Kidney (tissue), 14 donors: ENCODE measurements around the gene PHACTR1. TPM values are rescaled to one million over a fixed set of nuclear protein-coding genes. Genes with fewer than 3 reads are reported as not detected.

Experiments used
- DNase-seq, 5 donors: peaks; one replicate each; pipeline ENCODE4 v3.0.0-alpha.2; 2013 to 2020
- FAIRE-seq: peaks from 2 replicates; lab custom pipeline; 2012; peaks lifted over from hg19 to GRCh38; lab: Jason Lieb, UNC
- H3K27ac ChIP-seq, 2 donors: one replicate each; pipeline ENCODE4 v1.7.0; 2013; ENCODE audit warnings: low read depth in 2 of 2, low read length in 2 of 2, inconsistent platforms in 1 of 2
- H3K27me3 ChIP-seq: one replicate; pipeline ENCODE4 v1.7.1; 2013; ENCODE audit warnings: low read length, inconsistent platforms; ENCODE audit not compliant: control insufficient read depth, insufficient read depth
- H3K36me3 ChIP-seq, 3 donors: one replicate each; pipeline versions ENCODE4 v1.7.0 to v1.7.1; 2013; ENCODE audit warnings: low read length in 3 of 3, control low read depth in 1 of 3, inconsistent platforms in 1 of 3; ENCODE audit not compliant: insufficient read depth in 3 of 3, control insufficient read depth in 2 of 3
- H3K4me1 ChIP-seq, 3 donors: one replicate each; pipeline versions ENCODE4 v1.7.0 to v1.7.1; 2013; ENCODE audit warnings: low read length in 3 of 3, inconsistent platforms in 1 of 3, low read depth in 1 of 3; ENCODE audit not compliant: control insufficient read depth in 2 of 3, insufficient read depth in 2 of 3
- H3K4me3 ChIP-seq, 3 donors: one replicate each; pipeline versions ENCODE4 v1.7.0 to v1.8.1; 2013; ENCODE audit warnings: low read length in 3 of 3, control low read depth in 1 of 3, inconsistent platforms in 1 of 3
- H3K9ac ChIP-seq, 3 donors: one replicate each; pipeline versions ENCODE4 v1.7.0 to v1.7.1; 2013; ENCODE audit warnings: low read length in 3 of 3, control low read depth in 1 of 3, inconsistent platforms in 1 of 3
- H3K9me3 ChIP-seq, 3 donors: one replicate each; pipeline versions ENCODE4 v1.7.0 to v1.7.1; 2013; ENCODE audit warnings: low read length in 3 of 3, control low read depth in 1 of 3, inconsistent platforms in 1 of 3; ENCODE audit not compliant: control insufficient read depth in 2 of 3, insufficient read depth in 1 of 3
- intact Hi-C: fragments of 100-400 bp; cut with DNase I; formaldehyde crosslinking; loops from one replicate; pipeline ENCODE4 v1.11.1; 2022
- polyA plus RNA-seq: library from polyadenylated mRNA; stranded (reverse); fragments of 350-450 nt; fragmentation: Illumina TruSeq; extraction: RNeasy Lipid Tissue Mini Kit (QIAGEN cat#74804); gene quantifications from one replicate; pipeline ENCODE4 v1.2.3, GENCODE V29; 2014; ENCODE audit warnings: low read depth, low replicate concordance; ENCODE audit not compliant: insufficient read depth
- total RNA-seq: library from RNA; stranded (reverse); fragmentation: NEBNext Ultra II Directional; extraction: Animal tissue kit (Norgen Biotek cat#: 25700); gene quantifications from one replicate; pipeline ENCODE4 v1.2.1, GENCODE V29; 2021
- TF ChIP-seq, protein P1 (sequence below): IDR thresholded peaks from 3 replicates; pipeline ENCODE4 v1.5.1; 2012; ENCODE audit warnings: mild to moderate bottlenecking, moderate library complexity, borderline replicate concordance; ENCODE audit not compliant: insufficient read depth; ENCODE audit errors: extremely low read depth
- donor health status: control.
- donor health status: control.
- donor health status: control.
- donor health status: control.
- donor health status: control.
- donor health status: DM: yes; HTN: yes; CAD: no.
- donor health status: Normal renal cell carcinoma (clear cell type).

PHACTR1 gene
- total and polyA plus RNA-seq, 2 donors from 2014 or later = 3.3 to 33.6 TPM

DNA sequence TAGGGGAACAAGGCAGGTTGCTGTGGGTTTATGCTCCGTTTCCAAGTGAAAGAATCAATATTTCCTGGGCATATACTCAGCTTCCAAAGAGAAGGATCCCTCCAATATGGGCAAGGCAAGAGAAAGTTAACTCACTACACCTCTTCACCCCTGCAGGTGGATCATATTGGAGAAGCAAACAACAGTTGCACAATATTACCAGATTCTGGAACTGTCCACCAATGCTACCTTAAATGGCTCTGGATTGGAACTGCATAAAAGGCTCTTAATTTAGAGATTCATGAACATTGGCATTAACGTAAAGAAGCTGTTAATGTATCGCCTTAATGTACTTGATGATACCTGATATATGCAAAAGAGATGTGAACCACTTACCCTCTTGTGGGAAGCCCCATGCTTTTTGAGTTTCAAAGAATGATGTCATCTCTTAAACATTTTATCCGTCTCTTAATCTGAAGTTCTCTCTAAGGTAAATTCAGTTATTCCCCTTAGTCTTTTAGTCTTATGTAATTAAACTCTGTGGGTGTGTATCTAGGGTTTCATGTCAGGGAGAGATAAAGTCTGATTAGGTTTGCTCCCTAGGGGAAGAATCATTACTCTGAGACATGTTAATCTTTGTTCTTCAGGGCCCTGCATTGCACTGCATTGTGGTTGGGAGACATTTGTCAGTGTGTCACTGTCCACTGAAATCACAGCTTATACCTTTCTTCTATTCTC is 99.5 kb downstream of the PHACTR1 start:
- no peak overlapping the region for H3K27ac ChIP-seq
- peak in 2 of 5 donors; percentile 18 to 24 for DNase-seq
- H3K27me3 ChIP-seq = no peaks in the 10 kb centered on the region
- TF ChIP-seq, protein P1, sequence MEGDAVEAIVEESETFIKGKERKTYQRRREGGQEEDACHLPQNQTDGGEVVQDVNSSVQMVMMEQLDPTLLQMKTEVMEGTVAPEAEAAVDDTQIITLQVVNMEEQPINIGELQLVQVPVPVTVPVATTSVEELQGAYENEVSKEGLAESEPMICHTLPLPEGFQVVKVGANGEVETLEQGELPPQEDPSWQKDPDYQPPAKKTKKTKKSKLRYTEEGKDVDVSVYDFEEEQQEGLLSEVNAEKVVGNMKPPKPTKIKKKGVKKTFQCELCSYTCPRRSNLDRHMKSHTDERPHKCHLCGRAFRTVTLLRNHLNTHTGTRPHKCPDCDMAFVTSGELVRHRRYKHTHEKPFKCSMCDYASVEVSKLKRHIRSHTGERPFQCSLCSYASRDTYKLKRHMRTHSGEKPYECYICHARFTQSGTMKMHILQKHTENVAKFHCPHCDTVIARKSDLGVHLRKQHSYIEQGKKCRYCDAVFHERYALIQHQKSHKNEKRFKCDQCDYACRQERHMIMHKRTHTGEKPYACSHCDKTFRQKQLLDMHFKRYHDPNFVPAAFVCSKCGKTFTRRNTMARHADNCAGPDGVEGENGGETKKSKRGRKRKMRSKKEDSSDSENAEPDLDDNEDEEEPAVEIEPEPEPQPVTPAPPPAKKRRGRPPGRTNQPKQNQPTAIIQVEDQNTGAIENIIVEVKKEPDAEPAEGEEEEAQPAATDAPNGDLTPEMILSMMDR = no peak
- intact Hi-C loops = no loop called here
- H3K36me3 ChIP-seq = no peaks in the 10 kb centered on the region
- no peaks in the 10 kb centered on the region for H3K4me1 ChIP-seq
- H3K4me3 ChIP-seq = no peak overlapping the region
- H3K9ac ChIP-seq = no peak overlapping the region
- peaks cover 0 to 2% (median 0%) of the 10 kb centered on the region in 3 donors for H3K9me3 ChIP-seq
- no peak for FAIRE-seq

- Histone ChIP-seq H3K36me3 (no peaks in the 10 kb centered on the region), H3K4me1 (no peaks in the 10 kb centered on the region), H3K27me3 (no peaks in the 10 kb centered on the region), H3K4me3 (no peak overlapping the region), H3K27ac (no peak overlapping the region), H3K9ac (no peak overlapping the region), H3K9me3 (peaks cover 0 to 2% (median 0%) of the 10 kb centered on the region in 3 donors)
- FAIRE-seq (no peak), DNase-seq (no peak)
- TF ChIP-seq, protein P1 = no peak
- intact Hi-C loops = no loop called here
These were observed 101.8 kb downstream of the PHACTR1 start for GRCh38 chr6:12818324-12818723.

DNA sequence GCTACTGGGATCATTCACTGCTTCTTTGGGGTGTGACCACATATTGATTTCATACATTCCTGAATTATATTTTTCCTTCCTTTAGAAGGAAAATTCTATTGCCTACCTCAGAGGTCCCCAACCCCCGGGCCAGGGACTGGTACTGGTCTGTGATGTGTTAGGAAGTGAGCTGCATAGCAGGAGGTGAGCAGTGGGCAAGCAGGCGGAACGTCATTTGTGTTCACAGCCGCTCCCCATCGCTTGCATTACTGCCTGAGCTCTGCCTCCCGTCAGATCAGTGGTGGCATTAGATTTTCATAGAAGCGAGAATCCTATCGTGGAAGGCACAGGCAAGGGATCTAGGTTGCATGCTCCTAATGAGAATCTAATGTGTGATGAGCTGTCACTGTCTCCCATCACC is 107.3 kb downstream of the PHACTR1 start:
- Histone ChIP-seq H3K4me1 (no peaks in the 10 kb centered on the region), H3K27me3 (no peaks in the 10 kb centered on the region), H3K9ac (no peak overlapping the region), H3K9me3 (no peaks in the 10 kb centered on the region), H3K36me3 (no peaks in the 10 kb centered on the region), H3K4me3 (no peak overlapping the region), H3K27ac (no peak overlapping the region)
- DNase-seq (no peak), FAIRE-seq (no peak)
- TF ChIP-seq, protein P1 = no peak
- intact Hi-C loops = no loop called here
